ENCODE data around the gene SLC16A6.

Gene SLC16A6

DNA sequence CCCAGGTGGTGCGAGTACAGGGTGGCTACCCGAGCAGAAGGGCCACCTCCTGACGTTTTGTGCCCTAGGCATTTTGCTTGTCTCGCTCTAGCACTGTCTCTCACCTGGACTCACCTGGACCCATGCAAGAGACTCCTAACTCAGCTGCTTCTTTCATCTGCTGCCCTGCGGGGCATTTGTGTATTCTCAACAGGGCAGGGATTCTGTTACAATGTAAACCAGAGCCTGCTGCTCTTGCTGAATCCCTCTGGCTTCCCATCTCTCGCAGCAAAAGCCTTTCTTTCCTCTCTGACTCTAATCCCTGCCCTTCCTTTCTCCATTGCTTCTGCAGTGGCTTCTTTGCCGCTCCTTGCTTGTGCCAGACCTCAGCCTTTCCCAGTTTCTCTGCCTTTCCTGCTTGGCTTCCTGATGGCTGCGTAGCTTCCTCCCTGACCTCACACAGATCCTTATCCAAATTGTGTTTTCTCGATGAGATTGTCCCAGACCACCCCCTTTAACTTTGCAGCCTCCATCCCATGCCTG lies 10.6 kb upstream of the SLC16A6 start:
- Histone ChIP-seq H4K20me1 (ENCODE audit: insufficient read depth, low read length) (no peaks in the 10 kb centered on the region), H2AFZ (ENCODE audit: low read length) (no peak overlapping the region), H3K9me3 (replicated peaks; ENCODE audit: insufficient read depth, low read length) (no peaks in the 10 kb centered on the region), H3F3A (ENCODE audit: insufficient read depth, low read length) (no peaks in the 10 kb centered on the region), H3K79me2 (ENCODE audit: low read length) (no peaks in the 10 kb centered on the region), H3K4me2 (ENCODE audit: low read depth, low read length) (no peak overlapping the region), H3K27ac (ENCODE audit: low read length) (no peak overlapping the region), H3K4me1 (ENCODE audit: low read length) (no peaks in the 10 kb centered on the region), H3K9ac (ENCODE audit: low read length) (no peak overlapping the region), H3K27me3 (replicated peaks; ENCODE audit: insufficient read depth, low read length) (no peaks in the 10 kb centered on the region), H3K9me2 (replicated peaks; ENCODE audit: insufficient read depth, low read length) (no peaks in the 10 kb centered on the region), H3K36me3 (replicated peaks; ENCODE audit: insufficient read depth, low read length) (no peaks in the 10 kb centered on the region), H3K4me3 (ENCODE audit: low read length) (no peak overlapping the region)
- TF ChIP-seq EZH2 (optimal IDR thresholded peaks at IDR 0.05; ENCODE audit: low read depth, low read length) (no peak), EZH2phosphoT487 (IDR thresholded peaks at IDR 0.05; ENCODE audit: low read length) (no peak)
- TF ChIP-seq, protein P1, sequence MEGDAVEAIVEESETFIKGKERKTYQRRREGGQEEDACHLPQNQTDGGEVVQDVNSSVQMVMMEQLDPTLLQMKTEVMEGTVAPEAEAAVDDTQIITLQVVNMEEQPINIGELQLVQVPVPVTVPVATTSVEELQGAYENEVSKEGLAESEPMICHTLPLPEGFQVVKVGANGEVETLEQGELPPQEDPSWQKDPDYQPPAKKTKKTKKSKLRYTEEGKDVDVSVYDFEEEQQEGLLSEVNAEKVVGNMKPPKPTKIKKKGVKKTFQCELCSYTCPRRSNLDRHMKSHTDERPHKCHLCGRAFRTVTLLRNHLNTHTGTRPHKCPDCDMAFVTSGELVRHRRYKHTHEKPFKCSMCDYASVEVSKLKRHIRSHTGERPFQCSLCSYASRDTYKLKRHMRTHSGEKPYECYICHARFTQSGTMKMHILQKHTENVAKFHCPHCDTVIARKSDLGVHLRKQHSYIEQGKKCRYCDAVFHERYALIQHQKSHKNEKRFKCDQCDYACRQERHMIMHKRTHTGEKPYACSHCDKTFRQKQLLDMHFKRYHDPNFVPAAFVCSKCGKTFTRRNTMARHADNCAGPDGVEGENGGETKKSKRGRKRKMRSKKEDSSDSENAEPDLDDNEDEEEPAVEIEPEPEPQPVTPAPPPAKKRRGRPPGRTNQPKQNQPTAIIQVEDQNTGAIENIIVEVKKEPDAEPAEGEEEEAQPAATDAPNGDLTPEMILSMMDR (IDR thresholded peaks at IDR 0.05; ENCODE audit: low read length), result no peak
- no peak for DNase-seq

DNA sequence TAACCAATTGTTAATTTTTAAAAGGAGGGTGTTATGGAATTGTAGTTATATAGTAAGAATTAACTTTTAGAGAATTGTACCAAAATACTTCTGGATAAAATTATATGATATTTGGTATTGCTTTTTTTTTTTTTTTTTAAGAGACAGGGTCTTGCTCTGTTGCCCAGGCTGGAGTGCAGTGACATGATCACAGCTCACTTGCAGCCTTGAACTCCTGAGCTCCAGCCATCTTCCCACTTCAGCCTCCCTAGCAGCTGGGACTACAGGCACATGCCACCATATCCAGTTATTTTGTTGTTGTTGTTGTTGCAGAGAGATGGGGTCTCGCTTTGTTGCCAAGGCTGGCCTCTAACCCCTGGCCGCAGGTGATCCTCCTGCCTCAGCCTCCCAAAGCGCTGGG lies 8.9 kb upstream of the SLC16A6 start:
- no peaks in the 10 kb centered on the region for H3K9me3 ChIP-seq (replicated peaks; ENCODE audit: insufficient read depth, low read length)
- no peak overlapping the region for H3K9ac ChIP-seq (ENCODE audit: low read length)
- no peaks in the 10 kb centered on the region for H3K27me3 ChIP-seq (replicated peaks; ENCODE audit: insufficient read depth, low read length)
- H3K4me3 ChIP-seq (ENCODE audit: low read length), result no peak overlapping the region
- no peak overlapping the region for H3K4me2 ChIP-seq (ENCODE audit: low read depth, low read length)
- H3K4me1 ChIP-seq (ENCODE audit: low read length), result no peaks in the 10 kb centered on the region
- no peaks in the 10 kb centered on the region for H3F3A ChIP-seq (ENCODE audit: insufficient read depth, low read length)
- DNase-seq, result no peak
- no peaks in the 10 kb centered on the region for H3K9me2 ChIP-seq (replicated peaks; ENCODE audit: insufficient read depth, low read length)
- TF ChIP-seq EZH2phosphoT487 (IDR thresholded peaks at IDR 0.05; ENCODE audit: low read length) (no peak), EZH2 (optimal IDR thresholded peaks at IDR 0.05; ENCODE audit: low read depth, low read length) (no peak)
- TF ChIP-seq, protein P1 (IDR thresholded peaks at IDR 0.05; ENCODE audit: low read length), result no peak
- no peaks in the 10 kb centered on the region for H3K79me2 ChIP-seq (ENCODE audit: low read length)
- H3K27ac ChIP-seq (ENCODE audit: low read length), result no peak overlapping the region
- no peaks in the 10 kb centered on the region for H4K20me1 ChIP-seq (ENCODE audit: insufficient read depth, low read length)
- no peaks in the 10 kb centered on the region for H3K36me3 ChIP-seq (replicated peaks; ENCODE audit: insufficient read depth, low read length)
- no peak overlapping the region for H2AFZ ChIP-seq (ENCODE audit: low read length)

DNA sequence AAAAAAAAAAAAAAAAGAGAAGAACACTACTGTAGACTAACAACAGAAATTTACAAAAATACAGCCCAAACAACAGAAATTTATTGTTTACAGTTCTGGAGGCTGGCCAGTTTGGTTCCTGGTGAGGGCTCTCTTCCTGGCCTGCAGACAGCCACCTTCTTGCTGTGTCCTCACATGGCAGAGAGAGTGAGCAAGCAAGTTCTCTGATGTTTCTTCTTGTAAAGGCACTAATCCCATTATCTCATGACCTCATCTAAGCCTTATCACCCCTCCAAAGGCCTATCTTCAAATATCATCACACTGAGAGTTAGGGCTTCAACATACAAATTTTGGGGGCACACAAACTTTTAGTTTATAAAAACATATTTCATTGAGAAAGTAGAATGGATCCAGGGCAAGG lies 7.7 kb upstream of the SLC16A6 start:
- H3K4me1 ChIP-seq (ENCODE audit: low read length), result no peaks in the 10 kb centered on the region
- DNase-seq, result no peak
- no peaks in the 10 kb centered on the region for H3K9me3 ChIP-seq (replicated peaks; ENCODE audit: insufficient read depth, low read length)
- H4K20me1 ChIP-seq (ENCODE audit: insufficient read depth, low read length), result no peaks in the 10 kb centered on the region
- no peak overlapping the region for H3K4me2 ChIP-seq (ENCODE audit: low read depth, low read length)
- H2AFZ ChIP-seq (ENCODE audit: low read length), result no peak overlapping the region
- no peaks in the 10 kb centered on the region for H3K27me3 ChIP-seq (replicated peaks; ENCODE audit: insufficient read depth, low read length)
- TF ChIP-seq, protein P1 (IDR thresholded peaks at IDR 0.05; ENCODE audit: low read length), result no peak
- TF ChIP-seq EZH2phosphoT487 (IDR thresholded peaks at IDR 0.05; ENCODE audit: low read length), result no peak
- no peak for TF ChIP-seq EZH2 (optimal IDR thresholded peaks at IDR 0.05; ENCODE audit: low read depth, low read length)
- H3K27ac ChIP-seq (ENCODE audit: low read length), result no peak overlapping the region
- no peaks in the 10 kb centered on the region for H3K79me2 ChIP-seq (ENCODE audit: low read length)
- H3K9ac ChIP-seq (ENCODE audit: low read length), result no peak overlapping the region
- no peaks in the 10 kb centered on the region for H3K9me2 ChIP-seq (replicated peaks; ENCODE audit: insufficient read depth, low read length)
- no peak overlapping the region for H3K4me3 ChIP-seq (ENCODE audit: low read length)
- H3K36me3 ChIP-seq (replicated peaks; ENCODE audit: insufficient read depth, low read length), result no peaks in the 10 kb centered on the region
- H3F3A ChIP-seq (ENCODE audit: insufficient read depth, low read length), result no peaks in the 10 kb centered on the region; the same call in 1 of the 2 replicates

Measured in MM.1S (cell line).